ENCODE measurements around the gene KNSTRN.

Gene KNSTRN

DNA sequence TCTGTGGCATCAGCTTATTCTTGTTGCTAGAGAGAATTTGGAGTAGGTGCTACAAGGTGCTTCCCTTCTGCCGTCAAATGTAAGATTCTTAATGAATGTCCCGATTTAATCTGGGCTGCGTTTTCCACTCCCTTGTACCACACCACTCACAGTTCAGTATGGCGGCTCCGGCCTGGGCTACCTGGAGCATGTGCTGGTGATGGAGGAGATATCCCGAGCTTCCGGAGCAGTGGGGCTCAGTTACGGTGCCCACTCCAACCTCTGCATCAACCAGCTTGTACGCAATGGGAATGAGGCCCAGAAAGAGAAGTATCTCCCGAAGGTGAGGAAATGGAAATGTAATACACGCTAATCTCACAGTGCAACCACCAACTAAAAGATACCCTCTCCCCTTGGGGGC is 28.0 kb downstream of the KNSTRN start:
- Histone ChIP-seq H3K27me3 (ENCODE audit: low read length) (no peaks in the 10 kb centered on the region), H3K27ac (ENCODE audit: low read depth, low read length) (no peak overlapping the region), H3K4me2 (ENCODE audit: low read depth, low read length, poor library complexity, severe bottlenecking) (no peak overlapping the region), H3K4me3 (ENCODE audit: insufficient read depth, low read length, poor library complexity, severe bottlenecking) (no peak overlapping the region), H3K9me2 (replicated peaks; ENCODE audit: insufficient read depth, low read length) (no peaks in the 10 kb centered on the region), H3K9me3 (ENCODE audit: insufficient read depth, low read length) (no peaks in the 10 kb centered on the region), H3K36me3 (ENCODE audit: low read length) (no peaks in the 10 kb centered on the region), H4K20me1 (ENCODE audit: low read depth, low read length) (no peaks in the 10 kb centered on the region), H2AFZ (ENCODE audit: low read depth, low read length, severe bottlenecking) (no peak overlapping the region), H3K9ac (ENCODE audit: low read length) (no peak overlapping the region), H3K79me2 (ENCODE audit: insufficient read depth, low read length) (peaks cover 7% of the 10 kb centered on the region), H3F3A (ENCODE audit: insufficient read depth) (no peaks in the 10 kb centered on the region)
- no peak for TF ChIP-seq CTCF (IDR thresholded peaks at IDR 0.05; ENCODE audit: insufficient read depth, low read length, poor library complexity, severe bottlenecking)
- no peak for TF ChIP-seq EZH2phosphoT487 (conservative IDR thresholded peaks at IDR 0.05; ENCODE audit: low read length)

GRCh38 chr15:40412095-40412759 is 29.7 kb downstream of the KNSTRN start:
- no peak overlapping the region for H3K27ac ChIP-seq (ENCODE audit: low read depth, low read length)
- H4K20me1 ChIP-seq (ENCODE audit: low read depth, low read length), result no peaks in the 10 kb centered on the region
- H3K4me2 ChIP-seq (ENCODE audit: low read depth, low read length, poor library complexity, severe bottlenecking), result no peak overlapping the region
- no peak overlapping the region for H2AFZ ChIP-seq (ENCODE audit: low read depth, low read length, severe bottlenecking)
- no peak for TF ChIP-seq CTCF (IDR thresholded peaks at IDR 0.05; ENCODE audit: insufficient read depth, low read length, poor library complexity, severe bottlenecking)
- TF ChIP-seq EZH2phosphoT487 (conservative IDR thresholded peaks at IDR 0.05; ENCODE audit: low read length), result no peak
- H3K36me3 ChIP-seq (ENCODE audit: low read length), result no peaks in the 10 kb centered on the region
- no peak overlapping the region for H3K4me3 ChIP-seq (ENCODE audit: insufficient read depth, low read length, poor library complexity, severe bottlenecking)
- no peaks in the 10 kb centered on the region for H3K9me2 ChIP-seq (replicated peaks; ENCODE audit: insufficient read depth, low read length)
- H3K9ac ChIP-seq (ENCODE audit: low read length), result no peak overlapping the region
- H3F3A ChIP-seq (ENCODE audit: insufficient read depth), result no peaks in the 10 kb centered on the region
- H3K9me3 ChIP-seq (ENCODE audit: insufficient read depth, low read length), result no peaks in the 10 kb centered on the region
- H3K79me2 ChIP-seq (ENCODE audit: insufficient read depth, low read length), result no peaks in the 10 kb centered on the region
- H3K27me3 ChIP-seq (ENCODE audit: low read length), result no peaks in the 10 kb centered on the region

- H3F3A ChIP-seq (ENCODE audit: insufficient read depth), result no peaks in the 10 kb centered on the region
- no peak overlapping the region for H3K4me2 ChIP-seq (ENCODE audit: low read depth, low read length, poor library complexity, severe bottlenecking)
- H3K9me2 ChIP-seq (replicated peaks; ENCODE audit: insufficient read depth, low read length), result no peaks in the 10 kb centered on the region
- H3K79me2 ChIP-seq (ENCODE audit: insufficient read depth, low read length), result no peaks in the 10 kb centered on the region
- H3K36me3 ChIP-seq (ENCODE audit: low read length), result no peaks in the 10 kb centered on the region
- H3K9me3 ChIP-seq (ENCODE audit: insufficient read depth, low read length), result no peaks in the 10 kb centered on the region
- no peak overlapping the region for H3K27ac ChIP-seq (ENCODE audit: low read depth, low read length)
- H3K27me3 ChIP-seq (ENCODE audit: low read length), result no peaks in the 10 kb centered on the region
- no peaks in the 10 kb centered on the region for H4K20me1 ChIP-seq (ENCODE audit: low read depth, low read length)
- no peak overlapping the region for H2AFZ ChIP-seq (ENCODE audit: low read depth, low read length, severe bottlenecking)
- H3K9ac ChIP-seq (ENCODE audit: low read length), result no peak overlapping the region
- TF ChIP-seq CTCF (IDR thresholded peaks at IDR 0.05; ENCODE audit: insufficient read depth, low read length, poor library complexity, severe bottlenecking), result no peak
- no peak for TF ChIP-seq EZH2phosphoT487 (conservative IDR thresholded peaks at IDR 0.05; ENCODE audit: low read length)
- H3K4me3 ChIP-seq (ENCODE audit: insufficient read depth, low read length, poor library complexity, severe bottlenecking), result no peak overlapping the region
These were observed 30.5 kb downstream of the KNSTRN start for GRCh38 chr15:40413036-40413435.
